HG02970 (cell line): ENCODE data around the gene NDFIP1.
"Not testable (repeated sequence)": the region's sequence is repeated elsewhere in the genome, so short reads cannot be mapped to it uniquely, and the experiment has no call there.

Source experiments
- ATAC-seq: cut with Tn5 transposase; IDR thresholded peaks from one replicate; pipeline ENCODE4 v1.9.1; 2021; ENCODE audit warnings: mild to moderate bottlenecking, moderate library complexity, moderate number of reproducible peaks; ENCODE audit not compliant: unreplicated experiment, low FRiP score

The NDFIP1 gene

DNA sequence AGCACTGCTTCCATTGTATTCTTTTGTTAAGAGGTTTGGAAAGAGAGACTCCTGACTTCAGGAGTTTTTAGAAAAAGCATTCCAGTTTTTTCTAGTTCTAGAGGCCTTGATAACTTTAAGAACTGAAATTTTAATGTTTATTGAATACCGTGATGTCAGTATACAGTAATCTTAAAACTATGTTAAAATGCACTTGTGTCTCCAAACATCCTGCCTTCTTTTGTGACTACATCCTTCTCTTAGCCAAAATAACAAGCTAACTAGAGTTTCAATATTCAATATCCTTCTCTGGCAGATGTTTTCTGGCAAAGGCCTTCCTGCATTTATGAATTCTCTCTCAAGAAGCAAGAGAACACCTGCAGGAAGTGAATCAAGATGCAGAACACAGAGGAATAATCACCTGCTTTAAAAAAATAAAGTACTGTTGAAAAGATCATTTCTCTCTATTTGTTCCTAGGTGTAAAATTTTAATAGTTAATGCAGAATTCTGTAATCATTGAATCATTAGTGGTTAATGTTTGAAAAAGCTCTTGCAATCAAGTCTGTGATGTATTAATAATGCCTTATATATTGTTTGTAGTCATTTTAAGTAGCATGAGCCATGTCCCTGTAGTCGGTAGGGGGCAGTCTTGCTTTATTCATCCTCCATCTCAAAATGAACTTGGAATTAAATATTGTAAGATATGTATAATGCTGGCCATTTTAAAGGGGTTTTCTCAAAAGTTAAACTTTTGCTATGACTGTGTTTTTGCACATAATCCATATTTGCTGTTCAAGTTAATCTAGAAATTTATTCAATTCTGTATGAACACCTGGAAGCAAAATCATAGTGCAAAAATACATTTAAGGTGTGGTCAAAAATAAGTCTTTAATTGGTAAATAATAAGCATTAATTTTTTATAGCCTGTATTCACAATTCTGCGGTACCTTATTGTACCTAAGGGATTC is 43.1 kb downstream of the NDFIP1 start:
- ATAC-seq = no peak

- no peak for ATAC-seq
Measured at GRCh38 chr5:142152384-142152732, 43.8 kb downstream of the NDFIP1 start.

DNA sequence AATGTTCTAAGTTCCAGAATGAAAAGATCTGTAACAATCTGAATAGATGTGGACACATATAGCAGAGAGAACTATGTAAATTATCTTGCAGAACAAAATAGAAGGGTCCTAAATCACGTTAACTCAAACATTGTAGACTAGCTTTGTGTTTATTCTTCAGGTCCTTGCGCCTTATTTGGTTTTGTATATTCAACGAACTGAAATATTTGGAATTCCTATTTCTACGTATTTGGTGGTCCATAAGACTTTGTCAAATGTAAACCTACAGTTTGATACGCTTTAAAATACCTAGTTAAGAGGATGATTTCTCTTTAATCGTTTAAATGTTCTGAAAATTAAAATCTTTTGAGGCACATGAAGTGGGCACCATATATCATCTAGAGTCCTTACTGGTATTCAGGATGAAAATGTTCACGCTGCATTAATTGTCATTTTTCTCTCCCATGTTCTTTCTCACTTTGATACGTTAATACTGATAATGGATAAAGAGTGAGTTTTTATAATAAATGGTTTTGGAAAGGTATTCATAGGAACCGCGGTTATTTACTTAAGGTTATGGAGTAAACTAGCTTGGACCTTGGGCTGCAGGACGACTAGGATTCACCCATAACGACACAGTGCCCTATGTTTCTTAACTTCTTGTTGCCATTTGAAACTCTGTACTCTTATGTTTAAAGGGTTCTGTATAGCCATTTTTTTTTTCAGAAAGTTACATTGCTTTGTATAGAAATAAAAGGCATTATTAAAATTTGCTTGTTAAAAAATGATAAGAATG is 45.3 kb downstream of the NDFIP1 start:
- no peak for ATAC-seq

- not testable (repeated sequence) for ATAC-seq
Measured at GRCh38 chr5:142154449-142154841, 45.9 kb downstream of the NDFIP1 start.

DNA sequence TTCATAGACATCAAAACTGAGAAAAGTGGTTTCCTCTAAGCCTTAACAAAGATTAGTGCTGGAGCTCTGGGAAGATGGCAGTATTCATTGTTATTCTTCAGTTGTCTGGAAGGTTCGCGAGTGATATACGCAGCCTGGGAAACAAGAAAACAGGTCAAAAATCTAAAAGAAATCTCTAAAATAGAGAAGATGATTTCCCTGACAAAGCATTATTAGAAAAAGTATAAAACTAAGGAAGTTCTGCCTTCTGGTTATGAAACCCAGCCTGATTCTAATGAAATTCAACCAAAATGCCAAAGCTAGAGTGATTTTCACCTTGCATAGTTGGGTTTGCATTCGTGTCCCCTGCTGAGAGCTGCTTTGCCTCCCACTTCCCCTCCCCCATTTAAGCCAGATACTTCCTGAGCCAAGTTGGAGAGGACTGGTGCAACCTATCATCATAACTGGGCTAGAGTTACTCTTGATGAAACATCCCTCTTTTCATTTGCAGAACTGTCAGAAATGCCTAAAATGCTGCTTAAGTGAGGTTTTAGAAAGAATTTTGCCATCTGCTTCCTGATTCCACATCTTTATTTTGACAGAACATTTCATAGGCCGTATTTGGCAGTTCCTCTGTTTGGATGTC is 48.4 kb downstream of the NDFIP1 start:
- ATAC-seq = no peak

DNA sequence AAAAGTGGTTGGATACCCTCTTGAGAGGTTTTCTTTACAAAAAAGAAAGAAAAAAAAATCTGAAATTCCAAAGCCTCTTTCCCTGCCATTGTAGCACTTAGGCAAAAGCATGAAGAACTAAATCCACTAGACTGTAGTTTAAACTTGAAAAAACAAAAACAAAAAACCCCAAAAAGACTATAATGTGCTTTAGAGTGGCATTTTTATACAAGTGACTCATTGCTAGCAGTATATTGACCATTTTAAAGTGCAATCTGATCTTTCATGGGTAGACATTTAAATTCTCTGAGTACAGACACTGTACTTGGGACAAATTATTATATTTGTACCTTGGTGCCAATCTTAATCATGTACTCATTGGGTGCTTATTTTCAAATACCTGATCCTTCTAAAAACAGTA is 50.8 kb downstream of the NDFIP1 start:
- no peak for ATAC-seq

DNA sequence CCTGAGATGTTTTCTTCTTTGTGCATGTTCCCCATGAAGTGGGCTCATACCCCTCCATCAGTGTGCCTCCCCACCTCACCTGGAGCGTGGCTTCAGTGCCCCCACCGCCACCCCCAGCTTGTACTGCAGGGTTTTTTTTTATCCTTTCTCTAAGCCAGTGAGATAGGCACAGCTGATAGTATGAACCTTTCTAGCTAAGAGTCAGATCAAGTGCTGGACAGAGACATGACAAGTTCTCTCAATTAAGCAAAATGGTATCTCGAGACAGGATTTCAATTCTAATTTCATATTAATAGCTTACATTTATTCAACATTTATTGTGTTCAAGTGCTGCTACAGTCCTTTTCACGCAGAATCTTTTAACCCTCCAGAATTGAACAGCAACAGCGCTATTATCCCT is 55.7 kb downstream of the NDFIP1 start:
- no peak for ATAC-seq

GRCh38 chr5:142166754-142167153 is 58.2 kb downstream of the NDFIP1 start:
- no peak for ATAC-seq

GRCh38 chr5:142167458-142167857 is 58.9 kb downstream of the NDFIP1 start:
- ATAC-seq = no peak

GRCh38 chr5:142168365-142168764 is 59.8 kb downstream of the NDFIP1 start:
- no peak for ATAC-seq

DNA sequence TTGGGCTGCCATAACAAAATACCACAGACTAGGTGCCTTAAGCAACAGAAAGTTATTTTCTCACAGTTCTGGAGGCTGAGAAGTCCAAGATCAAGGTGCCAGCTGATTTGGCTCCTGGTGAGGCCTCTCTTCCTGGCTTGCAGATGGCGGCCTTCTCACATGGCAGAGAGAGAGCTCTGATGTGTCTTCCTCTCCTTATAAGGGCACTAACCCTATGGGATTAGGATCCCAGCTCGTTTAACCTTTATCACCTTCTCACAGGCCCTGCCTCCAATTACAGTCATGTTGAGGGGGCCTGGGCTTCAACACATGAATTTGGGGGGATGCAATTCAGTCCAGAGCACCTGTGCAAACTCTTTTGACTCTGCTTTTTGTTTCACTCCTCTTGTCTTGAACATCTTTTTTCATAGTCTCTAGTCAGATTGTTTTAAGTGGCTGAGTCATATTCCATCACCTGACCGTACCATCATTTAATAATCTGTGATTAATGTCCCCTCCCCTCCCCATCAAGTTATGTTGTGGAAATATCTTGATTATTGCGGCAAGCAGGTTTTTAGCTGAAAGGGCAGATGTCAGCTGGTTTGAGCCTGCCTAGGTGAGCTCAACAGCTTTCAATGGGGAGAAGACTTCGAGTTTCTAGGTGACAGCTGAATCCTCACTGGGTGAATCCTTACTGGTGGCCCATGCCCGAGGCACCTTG is 61.8 kb downstream of the NDFIP1 start:
- ATAC-seq = no peak

DNA sequence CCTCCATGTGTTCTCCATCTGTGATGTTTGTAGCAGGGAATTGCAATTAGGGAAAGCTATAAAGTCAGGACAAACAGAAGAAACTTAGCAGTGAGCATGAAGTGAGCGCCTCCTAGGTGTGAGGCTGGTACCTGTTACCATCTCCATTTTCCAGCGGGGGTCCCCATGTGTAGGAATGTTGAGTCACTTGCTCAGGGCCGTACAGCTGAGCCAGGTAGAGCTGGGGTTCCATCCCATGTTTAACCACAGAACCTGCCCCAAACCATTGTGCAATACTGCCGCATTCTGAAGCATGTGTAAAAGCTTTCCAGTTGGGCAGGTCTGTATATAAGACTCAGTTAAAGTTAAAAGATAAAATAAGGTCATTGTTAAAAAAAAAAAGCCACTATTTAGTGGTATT is 62.7 kb downstream of the NDFIP1 start:
- ATAC-seq = no peak

DNA sequence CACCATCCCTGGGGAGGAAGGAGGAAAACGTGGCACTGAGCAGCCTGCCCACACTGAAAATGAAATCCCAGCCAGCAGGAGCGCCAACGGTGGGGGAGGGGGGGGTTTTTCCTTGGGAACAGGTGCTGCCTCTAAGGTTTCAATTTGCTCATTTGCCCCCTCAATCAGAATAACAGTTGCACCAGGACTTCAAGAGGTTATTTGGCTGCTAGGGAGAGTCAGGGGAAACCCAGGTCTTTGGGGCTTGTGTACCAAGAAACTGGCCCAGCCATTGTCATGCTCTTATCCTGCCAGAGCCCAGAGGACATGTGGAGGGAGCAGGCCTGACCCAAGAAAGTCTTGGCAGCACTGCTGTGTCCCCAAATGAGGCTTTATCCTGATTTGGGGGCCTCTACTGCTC is 66.5 kb downstream of the NDFIP1 start:
- ATAC-seq = no peak

- no peak for ATAC-seq
Measured at GRCh38 chr5:142175461-142176142, 67.0 kb downstream of the NDFIP1 start.

DNA sequence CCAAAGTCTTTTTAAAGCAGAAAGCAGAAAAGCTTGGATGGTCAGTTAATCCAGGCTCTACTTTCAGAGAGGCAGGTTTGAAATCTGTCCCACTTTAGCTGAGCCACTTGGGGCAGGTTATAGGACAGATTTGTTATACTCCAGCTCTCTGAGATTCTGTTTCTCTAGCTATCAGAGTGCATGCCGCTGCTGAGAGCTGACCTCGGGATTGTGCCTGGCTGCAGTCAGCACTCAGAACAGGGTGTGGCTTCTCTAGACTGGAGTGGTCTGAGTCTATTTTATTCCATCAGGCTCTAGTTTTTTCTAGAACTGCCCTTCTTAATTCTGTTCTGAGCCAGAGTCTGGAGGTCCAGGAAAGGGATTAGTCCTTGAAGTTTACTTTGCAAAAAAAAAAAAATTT is 67.7 kb downstream of the NDFIP1 start:
- ATAC-seq = no peak

GRCh38 chr5:142178651-142179050 is 70.1 kb downstream of the NDFIP1 start:
- no peak for ATAC-seq

DNA sequence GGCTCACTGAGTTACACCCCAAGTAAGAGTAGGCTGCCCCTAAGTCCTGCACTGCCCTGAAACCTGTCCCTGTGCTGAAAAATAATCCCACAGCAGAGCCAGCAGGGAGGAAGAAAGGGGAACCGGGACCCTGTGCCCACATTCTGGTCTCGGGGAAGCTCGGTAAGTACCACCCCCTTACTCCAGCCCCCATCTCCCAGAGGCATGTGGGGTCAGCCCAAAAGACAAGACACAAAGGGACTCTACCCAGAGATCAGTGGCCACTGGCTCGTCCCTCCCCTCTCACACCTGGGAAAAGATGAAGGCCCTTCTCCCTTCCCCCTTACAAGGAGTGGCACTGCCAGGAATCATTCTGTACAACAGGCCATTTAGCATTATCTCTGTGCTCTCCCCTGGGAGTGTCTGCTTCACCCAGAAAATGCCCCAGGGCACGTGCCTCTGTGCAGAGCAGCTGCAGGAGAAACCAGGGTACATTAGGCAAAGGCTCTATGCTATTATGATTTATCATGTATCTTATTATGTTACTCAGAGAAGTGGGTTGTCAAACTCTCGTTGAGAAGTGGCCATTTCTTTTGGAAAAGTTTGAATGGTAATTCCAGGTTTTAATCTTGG is 71.3 kb downstream of the NDFIP1 start:
- ATAC-seq = no peak

GRCh38 chr5:142181096-142181495 is 72.5 kb downstream of the NDFIP1 start:
- no peak for ATAC-seq

DNA sequence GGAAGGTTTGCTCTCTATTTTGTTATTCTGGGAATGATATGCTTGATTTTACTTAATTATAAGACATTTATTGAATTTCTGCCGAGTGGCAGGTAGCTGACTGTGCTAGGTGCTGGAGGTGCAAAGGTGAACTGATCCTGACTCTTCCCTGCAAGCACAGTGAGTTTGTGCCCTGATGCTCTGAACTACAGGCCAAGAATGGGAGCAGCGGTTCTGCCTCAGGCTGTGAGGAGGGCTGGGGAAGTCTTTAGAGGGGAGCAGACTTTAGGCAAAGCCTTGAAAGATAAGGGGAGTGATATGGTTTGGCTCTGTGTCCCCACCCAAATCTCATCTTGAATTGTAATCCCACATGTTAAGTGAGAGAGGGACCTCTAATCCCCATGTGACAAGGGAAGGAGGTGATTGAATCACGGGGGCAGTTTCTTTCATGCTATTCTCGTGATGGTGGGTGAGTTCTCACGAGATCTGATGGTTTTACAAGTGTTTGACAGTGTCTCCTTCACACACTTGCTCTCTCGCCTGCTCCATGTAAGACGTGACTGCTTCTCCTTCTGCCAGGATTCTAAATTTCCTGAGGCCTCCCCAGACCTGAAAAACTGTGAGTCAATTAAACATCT is 73.1 kb downstream of the NDFIP1 start:
- no peak for ATAC-seq
